K562 (cell line): ENCODE measurements around the gene ESPN. TPM values are rescaled to one million over a fixed set of nuclear protein-coding genes. Genes with fewer than 3 reads are reported as not detected.

ENCODE experiments used
- ADNP ChIP-seq: fragments of 200-800 bp; sonication (Bioruptor generic); IDR thresholded peaks from 2 replicates; pipeline ENCODE4 v1.6.1; 2016; ENCODE audit warnings: missing genetic modification characterization, missing compliant biosample characterization
- ARID1B ChIP-seq: fragments of 450-650 bp; IDR thresholded peaks from 2 replicates; pipeline ENCODE4 v1.6.1; 2016; ENCODE audit warnings: antibody characterized with exemption, mild to moderate bottlenecking, inconsistent platforms
- BRF1 ChIP-seq: IDR thresholded peaks from 3 replicates; pipeline ENCODE4 v1.6.1; 2011; ENCODE audit warnings: borderline replicate concordance, mild to moderate bottlenecking; ENCODE audit not compliant: insufficient read length; ENCODE audit errors: extremely low read depth
- BRF2 ChIP-seq: IDR thresholded peaks from 3 replicates; pipeline ENCODE4 v1.6.1; 2011; ENCODE audit warnings: borderline replicate concordance, mild to moderate bottlenecking; ENCODE audit not compliant: insufficient read length, insufficient read depth
- CBX3 ChIP-seq, 2 experiments: IDR thresholded peaks; 1 replicate in 1 of 2; 2 replicates in 1 of 2; pipeline ENCODE4 v1.6.1; 2012; ENCODE audit warnings: inconsistent platforms in 2 of 2, low read length in 2 of 2, borderline replicate concordance in 1 of 2, control low read depth in 1 of 2
- CCAR2 ChIP-seq: fragments of 200-400 bp; formaldehyde crosslinking; IDR thresholded peaks from 2 replicates; pipeline ENCODE4 v1.6.1; 2017; ENCODE audit warnings: mild to moderate bottlenecking, low read depth, low read length
- E2F3 ChIP-seq: fragments of 250-450 bp; sonication (Bioruptor Pico); IDR thresholded peaks from 2 replicates; pipeline ENCODE4 v1.4.0; 2020; ENCODE audit warnings: mild to moderate bottlenecking
- ESRRA ChIP-seq: fragments of 450-650 bp; IDR thresholded peaks from 2 replicates; pipeline ENCODE4 v1.6.1; 2014; ENCODE audit warnings: low read depth, mild to moderate bottlenecking, moderate library complexity, borderline replicate concordance
- ETV5 ChIP-seq: sonication (generic); formaldehyde crosslinking; IDR thresholded peaks from 2 replicates; pipeline ENCODE4 v1.4.0; 2020; ENCODE audit warnings: low read depth, mild to moderate bottlenecking, missing genetic modification reagents
- FUS ChIP-seq: fragments of 200-400 bp; formaldehyde crosslinking; optimal IDR thresholded peaks from 2 replicates; pipeline ENCODE3; 2017; ENCODE audit warnings: low read depth, low read length
- MXD1 ChIP-seq: fragments of 250-450 bp; sonication (Bioruptor Pico); IDR thresholded peaks from 2 replicates; pipeline ENCODE4 v1.8.0; 2021; ENCODE audit warnings: borderline replicate concordance, mild to moderate bottlenecking, moderate library complexity; ENCODE audit not compliant: poor library complexity, severe bottlenecking
- PTTG1 ChIP-seq: fragments of 450-650 bp; IDR thresholded peaks from 2 replicates; pipeline ENCODE4 v1.6.1; 2016; ENCODE audit warnings: low read depth, mild to moderate bottlenecking, missing genetic modification characterization, missing compliant biosample characterization
- RAD21 ChIP-seq, 2 experiments: fragments of 250-450 bp in 1 of 2; fragments of 450-650 bp in 1 of 2; sonication (Bioruptor Pico) in 1 of 2; formaldehyde crosslinking in 1 of 2; IDR thresholded peaks in 1 of 2; conservative IDR thresholded peaks in 1 of 2; 2 replicates each; pipeline versions ENCODE4 v1.4.0 to v1.8.0; 2020 to 2022; ENCODE audit warnings: mild to moderate bottlenecking in 2 of 2, moderate library complexity in 1 of 2
- RNF2 ChIP-seq: sonication (generic); IDR thresholded peaks from 2 replicates; pipeline ENCODE4 v1.6.1; 2016
- RNF219 ChIP-seq: fragments of 250-450 bp; sonication (Bioruptor Pico); IDR thresholded peaks from 2 replicates; pipeline ENCODE4 v1.5.0; 2022; ENCODE audit warnings: mild to moderate bottlenecking
- SP2 ChIP-seq: IDR thresholded peaks from 2 replicates; pipeline ENCODE4 v1.6.1; 2011; ENCODE audit warnings: mild to moderate bottlenecking, low read depth, low read length, moderate library complexity; ENCODE audit not compliant: poor library complexity, severe bottlenecking; ENCODE audit errors: extremely low read depth
- TAF9B ChIP-seq: fragments of 450-650 bp; IDR thresholded peaks from 2 replicates; pipeline ENCODE4 v1.6.1; 2018; ENCODE audit warnings: mild to moderate bottlenecking; ENCODE audit not compliant: partially characterized antibody
- TEAD1 ChIP-seq, 2 experiments: fragments of 450-650 bp in 1 of 2; sonication (generic) in 1 of 2; formaldehyde crosslinking; IDR thresholded peaks; 2 replicates each; pipeline versions ENCODE4 v1.4.0 to v1.8.0; 2020 to 2022; ENCODE audit warnings: mild to moderate bottlenecking in 2 of 2, missing genetic modification reagents in 1 of 2
- ZNF24 ChIP-seq: fragments of 450-650 bp; IDR thresholded peaks from 2 replicates; pipeline ENCODE4 v1.6.1; 2016
- ZNF282 ChIP-seq: sonication (generic); formaldehyde crosslinking; IDR thresholded peaks from 2 replicates; pipeline ENCODE4 v1.8.1; 2023; ENCODE audit warnings: missing genetic modification reagents
- ZNF830 ChIP-seq: fragments of 250-450 bp; sonication (Bioruptor Pico); IDR thresholded peaks from 2 replicates; pipeline ENCODE4 v1.5.0; 2021; ENCODE audit warnings: mild to moderate bottlenecking
- polyA plus RNA-seq, 8 experiments: library from polyadenylated mRNA; depleted of rRNA in 4 of 8; stranded (reverse) in 5 of 8; unstranded in 3 of 8; fragments of >200 nt; fragmentation: Nextera tagmentation in 2 of 8; fragmentation: Illumina TruSeq in 1 of 8; extraction: Ambion mirVana in 2 of 8; extraction: Trizol in 1 of 8; gene quantifications; 2 replicates each; pipeline versions ENCODE4 v1.2.1 to v1.2.3, GENCODE V29; 2011 to 2014; ENCODE audit warnings: inconsistent platforms in 1 of 8, missing spikeins in 1 of 8
- total RNA-seq, 7 experiments: library from RNA; depleted of rRNA in 6 of 7; stranded (reverse); fragments of >200 nt in 6 of 7; fragmentation: Illumina TruSeq in 2 of 7; extraction: Trizol in 2 of 7; gene quantifications; 2 replicates each; pipeline versions ENCODE4 v1.2.1 to v1.2.3, GENCODE V29; 2011 to 2021; ENCODE audit warnings: low replicate concordance in 1 of 7

The ESPN gene
- total and polyA plus RNA-seq, 9 of the 15 experiments (the other 6 are each of a cell fraction or from before 2014, with no cell fraction given), result 0.07 to 1.2 (median 0.45) TPM; not detected in 3

GRCh38 chr1:6501279-6501813 lies 76.8 kb downstream of the ESPN start (continued):
- TF ChIP-seq TAF9B (no peak), RAD21 (CRISPR knock-in tag; conservative IDR thresholded peaks at IDR 0.05 in 1 of 2, IDR thresholded peaks at IDR 0.05 in 1 of 2) (peak in 1 of 2 experiments; percentile 35; a peak in 2 of 4 replicates), CCAR2 (no peak), ZNF282 (CRISPR knock-in tag) (no peak), CBX3 (IDR thresholded peaks at IDR 0.05; ENCODE audit: borderline replicate concordance in 1 of 2, low read length in 2 of 2) (peak in 1 of 2 experiments; percentile 50; a peak in 1 of 3 replicates), ADNP (tag) (peak; percentile 87), ARID1B (no peak), MXD1 (CRISPR knock-in tag) (no peak), ZNF24 (0 out of 2 replicates have a peak, but pooled peaks have one; percentile 25), ESRRA (peak; percentile 96), ZNF830 (CRISPR knock-in tag) (no peak), BRF2 (no peak), ETV5 (CRISPR knock-in tag) (no peak), RNF219 (CRISPR knock-in tag) (no peak), BRF1 (no peak), TEAD1 (CRISPR knock-in tag; IDR thresholded peaks at IDR 0.05) (no peak), E2F3 (CRISPR knock-in tag) (no peak), PTTG1 (tag) (no peak), FUS (no peak), RNF2 (no peak), SP2 (no peak)
